ENCODE data around the gene KCNC1. TPM values are rescaled to one million over a fixed set of nuclear protein-coding genes. Genes with fewer than 3 reads are reported as not detected.

KCNC1 gene
- total RNA-seq, 4 donors from 2014 or later: not detected

- TF ChIP-seq, protein P1, sequence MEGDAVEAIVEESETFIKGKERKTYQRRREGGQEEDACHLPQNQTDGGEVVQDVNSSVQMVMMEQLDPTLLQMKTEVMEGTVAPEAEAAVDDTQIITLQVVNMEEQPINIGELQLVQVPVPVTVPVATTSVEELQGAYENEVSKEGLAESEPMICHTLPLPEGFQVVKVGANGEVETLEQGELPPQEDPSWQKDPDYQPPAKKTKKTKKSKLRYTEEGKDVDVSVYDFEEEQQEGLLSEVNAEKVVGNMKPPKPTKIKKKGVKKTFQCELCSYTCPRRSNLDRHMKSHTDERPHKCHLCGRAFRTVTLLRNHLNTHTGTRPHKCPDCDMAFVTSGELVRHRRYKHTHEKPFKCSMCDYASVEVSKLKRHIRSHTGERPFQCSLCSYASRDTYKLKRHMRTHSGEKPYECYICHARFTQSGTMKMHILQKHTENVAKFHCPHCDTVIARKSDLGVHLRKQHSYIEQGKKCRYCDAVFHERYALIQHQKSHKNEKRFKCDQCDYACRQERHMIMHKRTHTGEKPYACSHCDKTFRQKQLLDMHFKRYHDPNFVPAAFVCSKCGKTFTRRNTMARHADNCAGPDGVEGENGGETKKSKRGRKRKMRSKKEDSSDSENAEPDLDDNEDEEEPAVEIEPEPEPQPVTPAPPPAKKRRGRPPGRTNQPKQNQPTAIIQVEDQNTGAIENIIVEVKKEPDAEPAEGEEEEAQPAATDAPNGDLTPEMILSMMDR (IDR thresholded peaks at IDR 0.05; ENCODE audit: low read depth): no peak
These were observed 40.0 kb upstream of the KCNC1 start for GRCh38 chr11:17694494-17695110.

DNA sequence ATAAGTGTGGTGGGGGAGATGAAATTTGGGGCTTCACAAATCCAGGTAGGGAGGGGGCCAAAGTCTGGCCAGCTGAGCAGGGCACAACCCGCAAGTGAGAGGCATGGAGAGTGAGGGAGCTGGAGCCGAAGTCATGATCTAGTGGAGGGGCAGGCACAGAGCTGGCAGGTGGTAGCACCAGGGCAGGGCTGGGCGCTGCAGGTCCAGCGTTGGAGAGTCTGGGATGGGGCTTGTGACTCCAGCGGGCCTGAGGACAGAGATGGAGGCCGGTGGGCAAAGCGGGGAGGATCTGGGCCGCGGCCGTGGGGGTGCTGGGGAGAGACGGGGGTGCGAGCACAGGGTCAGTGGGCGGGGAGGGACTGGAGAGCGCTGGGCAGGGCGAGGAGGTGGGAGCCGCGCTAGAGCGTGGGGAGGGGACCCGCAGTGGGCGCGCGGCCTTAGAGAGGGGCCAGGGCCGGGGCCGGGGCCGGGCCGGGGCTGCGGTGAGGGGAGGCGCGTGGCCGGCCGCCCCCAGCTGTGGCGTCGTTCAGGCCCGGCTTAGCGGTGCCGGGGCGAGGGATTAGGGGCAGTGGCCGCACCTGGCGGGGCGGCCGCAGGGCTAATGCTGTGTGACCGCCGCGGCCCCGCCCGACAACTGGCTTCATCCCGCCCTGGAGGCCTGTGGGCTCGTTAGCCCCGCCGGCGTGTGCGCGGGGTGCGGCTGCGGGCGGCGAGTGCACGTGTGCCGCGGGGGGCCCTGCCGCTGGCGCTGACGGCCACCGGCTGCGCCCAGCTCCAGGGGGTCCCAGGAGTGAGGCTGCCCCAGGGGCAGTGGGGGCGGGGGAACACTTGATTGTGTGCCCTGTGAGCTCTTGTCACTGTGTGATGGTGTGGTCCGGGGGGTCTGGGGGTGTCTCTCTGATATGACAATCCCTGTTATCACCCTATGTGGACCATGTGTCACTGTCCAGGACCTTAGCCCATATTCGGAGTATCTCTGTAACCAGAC, 38.8 kb upstream of the KCNC1 start:
- TF ChIP-seq, protein P1 (IDR thresholded peaks at IDR 0.05; ENCODE audit: low read depth): no peak

- TF ChIP-seq, protein P1 (IDR thresholded peaks at IDR 0.05; ENCODE audit: low read depth): no peak
These were observed 37.8 kb upstream of the KCNC1 start for GRCh38 chr11:17696741-17697140.

GRCh38 chr11:17697175-17697949, 37.2 kb upstream of the KCNC1 start:
- TF ChIP-seq, protein P1 (IDR thresholded peaks at IDR 0.05; ENCODE audit: low read depth): no peak

DNA sequence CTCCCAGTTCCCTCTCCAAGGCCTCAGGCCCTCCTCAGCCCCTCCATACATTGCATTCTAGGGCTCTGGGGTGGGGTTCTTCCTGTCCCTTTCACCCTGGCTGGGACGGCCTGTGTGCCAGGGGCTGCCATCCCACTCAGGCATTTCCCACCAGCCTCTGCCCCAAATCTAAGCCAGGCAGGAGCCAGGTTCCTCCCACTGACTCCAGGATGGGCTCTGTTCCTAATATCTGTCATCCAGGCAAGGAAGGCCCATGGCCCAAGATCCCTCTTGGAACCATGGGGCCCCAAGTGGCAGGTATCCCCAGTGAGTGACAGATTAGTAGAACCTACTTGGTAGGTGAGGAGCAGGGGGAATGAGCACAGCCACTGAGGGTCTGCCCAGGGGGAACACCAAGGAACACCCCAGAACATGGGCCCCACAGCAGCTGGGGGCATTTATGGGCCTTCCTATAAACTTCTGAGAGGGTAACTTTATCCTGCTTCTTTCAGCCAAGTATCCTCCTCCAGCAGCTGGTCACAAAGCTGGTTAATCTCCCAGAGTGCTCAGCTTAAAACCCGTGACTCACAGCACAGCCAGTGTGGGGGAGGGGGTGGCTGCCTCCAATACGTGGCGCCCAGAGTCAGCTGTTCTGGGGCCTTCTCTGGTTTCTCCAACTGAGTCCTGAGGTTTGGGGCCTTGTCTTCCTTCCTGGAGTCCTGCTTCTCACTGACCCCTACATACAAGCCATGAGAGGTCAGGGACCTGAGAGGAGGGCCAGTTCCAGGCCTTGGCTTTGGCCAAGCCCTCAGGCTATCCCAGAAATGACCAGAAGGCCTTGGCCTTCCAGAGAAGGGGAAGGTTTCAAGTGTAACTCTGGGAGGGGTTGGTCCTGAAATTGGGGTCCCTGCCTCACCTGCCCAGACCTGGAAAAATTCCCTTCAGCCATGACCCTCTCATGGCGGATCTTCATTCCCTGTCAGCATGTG, 35.1 kb upstream of the KCNC1 start:
- TF ChIP-seq, protein P1 (IDR thresholded peaks at IDR 0.05; ENCODE audit: low read depth): no peak

- TF ChIP-seq, protein P1 (IDR thresholded peaks at IDR 0.05; ENCODE audit: low read depth): no peak
These were observed 33.6 kb upstream of the KCNC1 start for GRCh38 chr11:17700991-17701390.
